HepG2 (cell line): Measurements from ENCODE around the gene SUSD3. TPM values are rescaled to one million over a fixed set of nuclear protein-coding genes. Genes with fewer than 3 reads are reported as not detected.

Experiments used
- AGO1 ChIP-seq: fragments of 200-400 bp; formaldehyde crosslinking; IDR thresholded peaks from 2 replicates; pipeline ENCODE4 v1.6.1; 2017; ENCODE audit warnings: mild to moderate bottlenecking, low read depth, low read length, moderate library complexity; ENCODE audit not compliant: poor library complexity, severe bottlenecking
- ATRX ChIP-seq: sonication (generic); formaldehyde crosslinking; IDR thresholded peaks from 2 replicates; pipeline ENCODE4 v1.4.0; 2020; ENCODE audit warnings: missing genetic modification reagents, borderline replicate concordance
- FOXA1 ChIP-seq, 2 experiments: fragments of 450-650 bp in 1 of 2; sonication (generic) in 1 of 2; formaldehyde crosslinking in 1 of 2; IDR thresholded peaks; 2 replicates each; pipeline versions ENCODE4 v1.4.0 to v1.6.1; 2016 to 2020; ENCODE audit warnings: missing genetic modification reagents in 1 of 2
- GATAD1 ChIP-seq: IDR thresholded peaks from 2 replicates; pipeline ENCODE4 v1.6.1; 2016; ENCODE audit warnings: missing genetic modification reagents, missing compliant biosample characterization
- PCBP1 ChIP-seq: fragments of 200-400 bp; formaldehyde crosslinking; IDR thresholded peaks from 2 replicates; pipeline ENCODE4 v1.6.1; 2017; ENCODE audit warnings: mild to moderate bottlenecking, low read depth, low read length, borderline replicate concordance
- RNF2 ChIP-seq: fragments of 450-650 bp; conservative IDR thresholded peaks from 2 replicates; pipeline ENCODE4 v1.6.1; 2016; ENCODE audit warnings: low read depth
- SIX1 ChIP-seq: sonication (generic); formaldehyde crosslinking; IDR thresholded peaks from 2 replicates; pipeline ENCODE4 v1.4.0; 2020; ENCODE audit warnings: missing genetic modification reagents, borderline replicate concordance
- SOX5 ChIP-seq: IDR thresholded peaks from 2 replicates; pipeline ENCODE4 v1.6.1; 2016; ENCODE audit warnings: borderline replicate concordance
- THAP11 ChIP-seq: IDR thresholded peaks from 2 replicates; pipeline ENCODE4 v1.6.1; 2016; ENCODE audit warnings: missing biosample characterization, missing genetic modification reagents
- ZNF292 ChIP-seq: sonication (generic); formaldehyde crosslinking; IDR thresholded peaks from 2 replicates; pipeline ENCODE4 v1.8.1; 2022; ENCODE audit warnings: mild to moderate bottlenecking, low read depth, missing genetic modification reagents, borderline replicate concordance
- ZNF30 ChIP-seq: sonication (generic); formaldehyde crosslinking; IDR thresholded peaks from 2 replicates; pipeline ENCODE4 v1.5.0; 2020; ENCODE audit warnings: mild to moderate bottlenecking, missing genetic modification reagents
- ZNF44 ChIP-seq: sonication (generic); formaldehyde crosslinking; IDR thresholded peaks from 2 replicates; pipeline ENCODE4 v1.5.1; 2020; ENCODE audit warnings: mild to moderate bottlenecking, missing genetic modification reagents
- ZNF570 ChIP-seq: sonication (generic); formaldehyde crosslinking; IDR thresholded peaks from 2 replicates; pipeline ENCODE4 v1.4.0; 2020; ENCODE audit warnings: mild to moderate bottlenecking, missing genetic modification reagents, borderline replicate concordance
- ZNF775 ChIP-seq: sonication (generic); formaldehyde crosslinking; IDR thresholded peaks from 2 replicates; pipeline ENCODE4 v1.4.0; 2020; ENCODE audit warnings: missing genetic modification reagents, mild to moderate bottlenecking, moderate library complexity, borderline replicate concordance
- ZNF816 ChIP-seq: sonication (generic); formaldehyde crosslinking; IDR thresholded peaks from 2 replicates; pipeline ENCODE4 v1.8.0; 2022; ENCODE audit warnings: missing genetic modification reagents, mild to moderate bottlenecking, borderline replicate concordance
- polyA plus RNA-seq, 8 experiments: library from polyadenylated mRNA; depleted of rRNA in 3 of 8; stranded (reverse) in 7 of 8; unstranded in 1 of 8; fragments of >200 nt; fragmentation: Illumina TruSeq in 4 of 8; extraction: Trizol in 4 of 8; gene quantifications; 2 replicates each; pipeline versions ENCODE4 v1.2.1 to v1.2.3, GENCODE V29; 2011 to 2016; ENCODE audit warnings: low read depth in 4 of 8, missing spikeins in 1 of 8, mixed read lengths in 1 of 8; ENCODE audit not compliant: insufficient read depth in 1 of 8
- total RNA-seq, 5 experiments: library from RNA; depleted of rRNA; stranded (reverse); fragments of >200 nt; fragmentation: Illumina TruSeq; extraction: Trizol; gene quantifications; 2 replicates each; pipeline ENCODE4 v1.2.3, GENCODE V29; 2016; ENCODE audit warnings: low read depth in 1 of 5
- TF ChIP-seq, protein P1 (sequence below), 2 experiments: sonication (generic) in 1 of 2; formaldehyde crosslinking in 1 of 2; IDR thresholded peaks; 2 replicates each; pipeline versions ENCODE4 v1.6.1 to v1.9.0; 2014 to 2022; ENCODE audit warnings: antibody characterized with exemption in 1 of 2, borderline replicate concordance in 1 of 2, inconsistent platforms in 1 of 2, low read depth in 1 of 2, missing genetic modification reagents in 1 of 2
- TF ChIP-seq, protein P2 (sequence below): sonication (generic); formaldehyde crosslinking; IDR thresholded peaks from 2 replicates; pipeline ENCODE4 v1.8.0; 2022; ENCODE audit warnings: missing genetic modification reagents, low read depth, mild to moderate bottlenecking, borderline replicate concordance
- TF ChIP-seq, protein P3 (sequence below): sonication (generic); formaldehyde crosslinking; IDR thresholded peaks from 2 replicates; pipeline ENCODE4 v1.4.0; 2020; ENCODE audit warnings: missing genetic modification reagents

SUSD3 gene
- total and polyA plus RNA-seq, 2 of the 13 experiments (the other 11 are each of a cell fraction or from before 2014, with no cell fraction given), result 7.0 to 9.1 TPM

- TF ChIP-seq, protein P1, sequence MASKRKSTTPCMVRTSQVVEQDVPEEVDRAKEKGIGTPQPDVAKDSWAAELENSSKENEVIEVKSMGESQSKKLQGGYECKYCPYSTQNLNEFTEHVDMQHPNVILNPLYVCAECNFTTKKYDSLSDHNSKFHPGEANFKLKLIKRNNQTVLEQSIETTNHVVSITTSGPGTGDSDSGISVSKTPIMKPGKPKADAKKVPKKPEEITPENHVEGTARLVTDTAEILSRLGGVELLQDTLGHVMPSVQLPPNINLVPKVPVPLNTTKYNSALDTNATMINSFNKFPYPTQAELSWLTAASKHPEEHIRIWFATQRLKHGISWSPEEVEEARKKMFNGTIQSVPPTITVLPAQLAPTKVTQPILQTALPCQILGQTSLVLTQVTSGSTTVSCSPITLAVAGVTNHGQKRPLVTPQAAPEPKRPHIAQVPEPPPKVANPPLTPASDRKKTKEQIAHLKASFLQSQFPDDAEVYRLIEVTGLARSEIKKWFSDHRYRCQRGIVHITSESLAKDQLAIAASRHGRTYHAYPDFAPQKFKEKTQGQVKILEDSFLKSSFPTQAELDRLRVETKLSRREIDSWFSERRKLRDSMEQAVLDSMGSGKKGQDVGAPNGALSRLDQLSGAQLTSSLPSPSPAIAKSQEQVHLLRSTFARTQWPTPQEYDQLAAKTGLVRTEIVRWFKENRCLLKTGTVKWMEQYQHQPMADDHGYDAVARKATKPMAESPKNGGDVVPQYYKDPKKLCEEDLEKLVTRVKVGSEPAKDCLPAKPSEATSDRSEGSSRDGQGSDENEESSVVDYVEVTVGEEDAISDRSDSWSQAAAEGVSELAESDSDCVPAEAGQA (IDR thresholded peaks at IDR 0.05; ENCODE audit: low read depth), result no peak
- TF ChIP-seq, protein P1 (CRISPR knock-in tag; IDR thresholded peaks at IDR 0.05; ENCODE audit: borderline replicate concordance), result no peak
- 0 out of 2 replicates have a peak, but pooled peaks have one; percentile 30 for TF ChIP-seq GATAD1 (CRISPR knock-in tag)
- no peak for TF ChIP-seq RNF2
- no peak for TF ChIP-seq PCBP1
- no peak for TF ChIP-seq ZNF44 (CRISPR knock-in tag)
- TF ChIP-seq ZNF775, result no peak
- TF ChIP-seq ATRX, result no peak
- TF ChIP-seq THAP11 (CRISPR knock-in tag), result peak; percentile 31; the same call in 1 of the 2 replicates
- TF ChIP-seq ZNF30 (CRISPR knock-in tag), result no peak
- no peak for TF ChIP-seq ZNF570
- 0 out of 2 replicates have a peak, but pooled peaks have one; percentile 91 for TF ChIP-seq ZNF292
- TF ChIP-seq FOXA1 (IDR thresholded peaks at IDR 0.05), result no peak
- peak; percentile 79 for TF ChIP-seq FOXA1 (CRISPR knock-in tag; IDR thresholded peaks at IDR 0.05)
- peak; percentile 35; the same call in 1 of the 2 replicates for TF ChIP-seq SIX1
- TF ChIP-seq, protein P2, sequence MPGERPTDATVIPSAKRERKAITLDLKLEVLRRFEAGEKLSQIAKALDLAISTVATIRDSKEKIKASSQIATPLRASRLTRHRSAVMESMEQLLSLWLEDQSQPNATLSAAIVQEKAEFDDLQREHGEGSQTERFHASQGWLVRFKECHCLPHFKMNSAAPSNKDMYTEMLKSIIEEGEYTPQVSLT (CRISPR knock-in tag), result no peak
- TF ChIP-seq ZNF816 (CRISPR knock-in tag), result no peak
- TF ChIP-seq SOX5 (CRISPR knock-in tag), result peak; percentile 75
- TF ChIP-seq AGO1, result no peak
- TF ChIP-seq, protein P3, sequence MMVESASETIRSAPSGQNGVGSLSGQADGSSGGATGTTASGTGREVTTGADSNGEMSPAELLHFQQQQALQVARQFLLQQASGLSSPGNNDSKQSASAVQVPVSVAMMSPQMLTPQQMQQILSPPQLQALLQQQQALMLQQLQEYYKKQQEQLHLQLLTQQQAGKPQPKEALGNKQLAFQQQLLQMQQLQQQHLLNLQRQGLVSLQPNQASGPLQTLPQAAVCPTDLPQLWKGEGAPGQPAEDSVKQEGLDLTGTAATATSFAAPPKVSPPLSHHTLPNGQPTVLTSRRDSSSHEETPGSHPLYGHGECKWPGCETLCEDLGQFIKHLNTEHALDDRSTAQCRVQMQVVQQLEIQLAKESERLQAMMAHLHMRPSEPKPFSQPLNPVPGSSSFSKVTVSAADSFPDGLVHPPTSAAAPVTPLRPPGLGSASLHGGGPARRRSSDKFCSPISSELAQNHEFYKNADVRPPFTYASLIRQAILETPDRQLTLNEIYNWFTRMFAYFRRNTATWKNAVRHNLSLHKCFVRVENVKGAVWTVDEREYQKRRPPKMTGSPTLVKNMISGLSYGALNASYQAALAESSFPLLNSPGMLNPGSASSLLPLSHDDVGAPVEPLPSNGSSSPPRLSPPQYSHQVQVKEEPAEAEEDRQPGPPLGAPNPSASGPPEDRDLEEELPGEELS (CRISPR knock-in tag), result 0 out of 2 replicates have a peak, but pooled peaks have one; percentile 47
Observed at GRCh38 chr9:93061791-93062763, 3.6 kb downstream of the SUSD3 start (continued).
